ELF-1 (cell line): ENCODE results near the gene ANXA5.
A peak's percentile ranks its signal among the peaks of the same experiment; 100 is the strongest.
"Not testable (repeated sequence)": the region's sequence is repeated elsewhere in the genome, so short reads cannot be mapped to it uniquely, and the experiment has no call there.

Experiments used
- DNase-seq: peaks from one replicate; pipeline ENCODE4 v3.0.0-alpha.2; 2016; ENCODE audit warnings: low read depth, low spot score

Gene ANXA5

DNA sequence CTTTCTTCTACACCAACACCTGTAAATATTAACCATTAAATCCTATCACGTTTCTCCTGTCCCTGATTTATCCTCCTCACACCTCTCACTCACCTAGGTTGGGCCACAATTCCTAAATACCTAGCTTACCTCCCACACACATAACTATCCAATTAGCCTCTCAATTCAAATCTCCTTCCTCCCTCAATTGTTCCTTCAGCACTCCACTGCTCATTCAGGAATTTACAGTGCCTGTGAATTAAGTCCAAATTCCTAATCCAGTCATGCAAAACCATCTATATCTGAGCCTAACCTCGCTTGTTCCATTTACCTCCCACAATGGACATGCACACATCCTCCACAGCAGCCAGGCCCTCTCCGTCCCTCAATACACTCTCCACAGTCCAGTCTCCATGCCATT, 17.5 kb downstream of the ANXA5 start:
- DNase-seq: no peak

DNA sequence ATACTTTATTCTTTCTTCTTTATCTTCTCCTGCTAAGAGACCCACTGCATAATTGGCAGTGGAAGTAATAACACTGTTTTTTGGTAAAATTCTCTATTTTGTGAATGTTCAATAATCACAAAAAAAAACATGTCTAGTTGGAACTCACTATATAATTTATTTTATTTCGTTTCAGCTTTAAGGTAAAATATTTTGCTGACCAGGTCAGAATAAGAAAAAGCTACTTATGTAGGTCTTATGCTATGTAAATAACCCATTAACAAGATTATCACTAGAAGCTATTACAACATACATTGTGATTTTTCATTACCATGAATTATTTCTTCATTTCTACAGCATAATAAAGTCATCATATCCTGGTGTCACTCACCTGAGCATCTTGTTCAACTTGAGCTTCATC, 19.3 kb downstream of the ANXA5 start:
- DNase-seq: no peak

DNA sequence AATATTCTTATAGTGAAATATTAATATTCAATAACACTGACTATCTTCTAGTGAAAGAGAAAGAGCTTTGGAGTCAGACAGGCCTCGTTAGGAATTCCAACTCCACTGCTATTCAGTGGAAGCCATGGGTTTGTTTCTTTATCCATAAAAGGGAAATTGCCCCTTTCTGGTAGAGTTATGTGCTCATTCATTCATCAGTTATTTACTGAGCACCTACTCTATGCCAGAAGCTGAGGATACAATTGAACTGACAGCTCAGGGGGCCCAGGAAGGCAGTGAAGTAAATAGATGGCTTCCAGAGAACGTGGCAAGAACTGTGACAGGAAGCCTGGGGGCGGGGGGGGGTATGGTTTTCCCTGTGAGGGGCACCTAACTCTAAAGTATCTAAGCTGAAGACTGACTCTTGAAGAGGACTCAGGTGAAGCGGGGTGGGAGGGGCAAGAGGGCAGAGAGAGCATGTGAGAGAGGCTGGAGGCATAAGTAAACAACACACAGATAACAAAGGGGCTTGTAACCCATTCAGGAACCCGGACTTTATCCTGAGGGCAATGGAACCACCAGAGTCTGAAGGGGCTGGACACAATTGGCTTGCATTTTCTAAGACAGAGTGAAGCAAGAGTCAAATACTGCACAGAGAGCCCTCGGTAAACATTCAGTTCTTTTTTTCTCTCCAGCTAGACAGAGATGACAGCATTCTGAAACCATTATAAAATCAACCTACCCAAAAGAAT, 20.3 kb downstream of the ANXA5 start:
- peak; percentile 90 for DNase-seq

DNA sequence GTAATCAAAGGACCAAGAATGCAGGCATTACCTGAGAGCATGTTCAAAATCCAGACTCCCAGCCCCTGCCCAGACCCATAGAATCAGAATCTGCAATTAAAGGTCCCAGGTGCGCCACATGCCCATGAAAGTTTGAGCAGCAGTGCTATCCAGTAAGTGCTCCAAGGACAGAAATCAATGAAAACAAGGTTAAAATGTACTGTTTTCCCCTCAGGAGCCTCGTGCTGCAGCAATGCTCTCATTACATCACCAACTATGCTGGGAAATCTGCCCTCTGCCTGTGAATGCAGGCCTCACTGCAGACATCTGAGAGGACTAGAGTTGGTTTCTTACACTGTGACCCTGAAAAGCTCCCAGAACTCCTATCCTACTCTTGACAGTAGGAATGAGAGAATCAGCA, 21.1 kb downstream of the ANXA5 start:
- no peak for DNase-seq

DNA sequence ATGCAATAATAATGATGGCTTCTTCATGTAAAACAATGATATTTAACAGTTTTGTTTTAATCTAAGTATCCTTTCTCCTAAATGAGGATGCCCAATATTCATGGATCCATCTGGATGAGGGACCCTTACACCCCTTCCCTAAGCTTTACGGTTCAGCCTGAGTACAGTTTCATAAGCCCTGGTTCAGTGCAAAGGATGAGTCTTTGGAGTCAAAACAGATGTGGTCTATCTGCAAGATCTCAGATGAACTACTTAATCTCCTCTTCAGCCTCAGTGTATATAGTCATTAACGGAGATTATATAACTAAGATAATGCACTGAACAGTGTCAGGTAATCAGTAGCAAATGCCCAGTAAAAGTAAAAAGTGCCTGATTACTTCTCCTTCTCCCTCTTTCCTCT, 22.1 kb downstream of the ANXA5 start:
- no peak for DNase-seq

DNA sequence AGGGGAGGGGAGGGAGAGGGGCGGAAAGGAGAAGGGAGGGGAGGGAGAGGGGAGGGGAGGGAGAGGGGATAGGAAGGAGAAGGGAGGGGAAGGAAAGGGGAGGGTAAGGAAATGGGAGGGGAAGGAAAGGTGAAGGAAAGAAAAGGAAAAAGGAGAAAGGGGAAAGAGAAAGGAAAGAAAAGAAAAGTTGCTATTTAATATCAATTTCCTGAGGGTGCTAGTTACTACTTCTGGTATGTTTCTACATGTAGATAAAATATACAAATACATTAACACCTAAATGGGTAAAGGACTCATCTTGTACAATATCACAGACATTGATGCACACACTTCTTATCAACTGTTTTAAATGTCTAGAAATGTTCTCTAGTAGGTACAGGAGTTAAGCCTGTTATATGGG, 22.6 kb downstream of the ANXA5 start:
- DNase-seq: no peak

DNA sequence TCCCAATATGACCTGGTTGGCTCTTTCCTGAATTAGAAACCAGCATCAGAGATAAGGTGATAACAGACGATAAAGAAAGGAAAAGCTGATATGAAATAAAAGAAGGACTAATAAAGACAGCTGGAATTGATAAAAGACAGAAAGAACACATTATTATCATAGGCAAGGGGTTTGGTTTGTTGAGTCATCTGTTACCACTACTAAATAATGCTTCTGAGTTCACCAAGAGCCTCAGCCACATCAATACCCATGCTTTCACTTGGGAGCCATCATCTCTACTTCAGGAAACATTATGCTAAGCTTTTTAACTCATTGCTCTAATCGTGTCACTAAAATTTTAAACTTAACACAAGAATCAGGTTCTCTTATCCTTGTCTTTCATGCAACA, 27.6 kb downstream of the ANXA5 start:
- DNase-seq: no peak

DNA sequence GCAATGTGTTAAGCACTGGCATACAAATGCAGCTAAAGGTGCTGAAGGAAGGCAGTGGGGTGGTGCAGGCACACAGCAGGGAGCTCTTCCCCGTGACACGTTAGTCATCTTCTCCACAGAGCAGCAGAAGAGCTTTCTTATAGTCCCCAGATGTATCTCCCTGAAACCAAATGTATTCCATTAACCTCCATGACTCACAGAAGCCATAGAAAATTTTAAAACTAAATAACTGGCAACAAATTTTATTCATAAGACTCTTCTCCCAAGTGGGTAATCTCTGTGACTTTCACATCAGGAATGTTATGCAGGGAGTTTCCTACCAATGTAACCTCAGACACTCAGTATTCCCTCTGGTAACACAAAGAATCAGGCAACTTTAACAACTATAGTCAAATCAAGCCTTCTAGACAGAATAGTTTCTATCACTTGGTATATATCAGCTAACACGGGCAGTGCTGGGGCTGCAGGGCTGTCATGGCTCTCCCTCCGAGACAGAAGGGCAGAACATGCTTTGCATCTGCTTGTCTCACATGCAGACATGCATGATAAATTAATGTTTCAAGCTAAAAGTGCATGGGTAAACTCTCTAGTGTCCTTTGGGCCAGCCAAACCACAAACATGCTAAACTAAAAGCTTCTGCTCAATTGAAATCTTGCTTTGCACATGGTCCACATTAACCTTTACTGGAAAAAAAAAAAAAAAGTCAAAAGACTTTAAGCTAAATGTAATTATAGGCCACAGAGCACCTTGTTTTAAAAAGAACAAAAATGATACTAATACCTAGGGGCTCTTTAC, 28.2 kb downstream of the ANXA5 start:
- no peak for DNase-seq

DNA sequence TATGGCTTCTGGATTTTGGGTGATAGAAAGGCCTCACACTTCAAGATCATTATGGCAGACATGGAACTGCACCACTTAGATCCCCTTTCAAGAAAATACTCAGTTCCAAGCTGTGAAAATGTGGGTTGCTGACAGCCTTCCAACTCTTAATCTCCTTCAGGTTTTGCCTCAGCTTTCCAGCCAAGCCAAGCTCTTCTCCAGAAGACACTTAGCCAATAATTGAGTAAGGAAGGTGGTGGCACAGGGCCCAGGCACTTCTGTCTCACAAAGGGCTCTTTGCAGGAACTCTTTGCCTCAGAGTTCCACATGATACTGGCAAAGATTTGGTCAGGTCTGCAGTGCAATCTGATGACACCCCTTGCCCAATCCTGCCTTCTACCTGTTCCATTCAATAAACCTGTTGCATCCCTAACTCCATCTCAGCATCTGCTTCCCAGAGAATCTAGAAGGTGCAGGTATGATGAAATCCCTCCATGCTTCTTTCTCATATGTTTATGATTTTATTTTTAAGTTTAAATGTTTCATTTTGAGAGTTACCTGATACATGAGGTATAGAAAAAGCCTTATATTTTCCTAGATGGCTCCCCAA, 30.6 kb downstream of the ANXA5 start:
- DNase-seq: no peak

DNA sequence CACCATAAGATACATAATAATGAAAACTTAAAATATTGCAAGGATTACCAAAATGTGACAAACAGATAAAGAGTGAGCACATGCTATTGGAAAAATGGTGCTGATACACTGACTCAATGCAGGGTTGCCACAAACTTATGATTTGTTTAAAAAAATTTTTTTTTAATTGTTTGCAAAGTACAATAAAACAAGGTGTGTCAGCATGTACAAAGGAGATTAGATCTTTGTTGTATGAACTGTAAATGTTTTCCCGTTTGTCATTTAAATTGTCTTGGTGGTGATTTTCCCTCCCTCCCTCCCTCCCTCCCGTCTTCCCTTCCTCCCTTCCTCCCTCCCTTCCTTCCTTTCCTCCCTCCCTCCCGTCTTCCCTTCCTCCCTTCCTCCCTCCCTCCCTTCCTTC, 31.4 kb downstream of the ANXA5 start:
- DNase-seq: no peak

DNA sequence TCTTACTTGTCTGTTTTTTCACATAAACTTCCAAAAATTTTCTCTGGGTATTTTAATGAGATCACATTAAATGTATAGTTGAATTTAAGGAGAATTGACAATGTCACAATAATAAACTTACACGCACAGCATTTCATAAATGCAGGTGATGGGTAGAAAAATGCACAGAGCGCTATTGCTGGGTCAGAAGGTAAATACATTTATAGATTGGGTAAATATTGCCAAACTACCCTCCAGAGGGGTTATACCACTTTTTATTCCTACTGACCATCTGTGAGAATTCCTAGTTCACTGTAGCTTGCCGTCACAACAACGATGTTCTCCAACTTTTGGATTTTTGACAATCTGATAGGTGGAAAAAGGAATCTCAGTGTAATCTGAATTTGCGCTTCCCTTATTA, 34.6 kb downstream of the ANXA5 start:
- no peak for DNase-seq

DNA sequence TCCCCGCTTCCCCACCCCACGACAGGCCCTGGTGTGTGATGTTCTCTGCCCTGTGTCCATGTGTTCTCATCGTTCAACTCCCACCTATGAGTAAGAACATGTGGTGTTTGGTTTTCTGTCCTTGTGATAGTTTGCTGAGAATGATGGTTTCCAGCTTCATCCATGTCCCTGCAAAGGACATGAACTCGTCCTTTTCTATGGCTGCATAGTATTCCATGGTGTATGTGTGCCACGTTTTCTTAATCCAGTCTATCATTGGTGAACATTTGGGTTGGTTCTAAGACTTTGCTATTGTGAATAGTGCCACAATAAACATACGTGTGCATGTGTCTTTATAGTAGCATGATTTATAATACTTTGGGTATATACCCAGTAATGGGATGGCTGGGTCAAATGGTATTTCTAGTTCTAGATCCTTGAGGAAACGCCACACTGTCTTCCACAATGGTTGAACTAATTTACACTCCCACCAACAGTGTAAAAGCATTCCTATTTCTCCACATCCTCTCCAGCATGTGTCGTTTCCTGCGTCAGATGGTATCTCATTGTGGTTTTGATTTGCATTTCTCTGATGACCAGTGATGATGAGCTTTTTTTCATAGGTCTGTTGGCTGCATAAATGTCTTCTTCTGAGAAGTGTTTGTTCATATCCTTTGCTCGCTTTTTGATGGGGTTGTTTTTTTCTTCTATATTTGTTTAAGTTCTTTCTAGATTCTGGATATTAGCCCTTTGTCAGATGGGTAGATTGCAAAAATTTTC, 36.4 kb downstream of the ANXA5 start:
- DNase-seq: not testable (repeated sequence)

DNA sequence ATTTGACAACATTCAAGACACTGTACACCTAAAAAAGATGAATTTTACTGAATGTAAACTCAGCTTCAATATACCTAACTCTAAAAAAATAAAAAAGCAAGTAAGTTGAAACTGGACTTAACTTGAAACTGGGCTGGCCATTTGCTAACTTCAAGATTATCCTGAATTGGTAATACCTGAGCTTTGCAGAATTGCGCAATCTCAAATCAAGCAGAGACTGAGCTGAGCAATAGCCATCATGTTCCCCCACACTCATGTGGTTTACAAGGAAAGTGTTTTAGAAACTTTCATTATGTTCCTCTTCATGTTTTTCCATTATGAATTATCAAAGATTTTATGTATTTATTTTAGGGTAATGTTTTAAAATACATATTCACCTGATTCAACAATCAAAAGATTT, 38.7 kb downstream of the ANXA5 start:
- DNase-seq: no peak

DNA sequence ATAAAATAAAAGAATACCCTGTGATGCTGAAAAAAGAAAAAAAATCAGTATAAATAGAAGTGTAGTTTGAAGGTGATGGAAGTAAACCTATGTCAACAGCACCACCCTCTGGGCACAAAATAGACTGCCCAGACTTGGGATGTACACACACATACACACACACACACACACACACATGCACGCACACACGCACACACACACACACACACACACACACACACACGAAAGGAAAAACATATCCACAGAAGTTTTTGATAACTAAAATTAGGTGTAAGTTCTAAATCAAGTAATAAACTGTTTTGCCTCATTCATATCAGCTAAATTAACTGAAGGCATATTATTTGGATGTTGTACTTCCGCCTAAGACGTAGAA, 40.5 kb downstream of the ANXA5 start:
- peak; percentile 51 for DNase-seq

DNA sequence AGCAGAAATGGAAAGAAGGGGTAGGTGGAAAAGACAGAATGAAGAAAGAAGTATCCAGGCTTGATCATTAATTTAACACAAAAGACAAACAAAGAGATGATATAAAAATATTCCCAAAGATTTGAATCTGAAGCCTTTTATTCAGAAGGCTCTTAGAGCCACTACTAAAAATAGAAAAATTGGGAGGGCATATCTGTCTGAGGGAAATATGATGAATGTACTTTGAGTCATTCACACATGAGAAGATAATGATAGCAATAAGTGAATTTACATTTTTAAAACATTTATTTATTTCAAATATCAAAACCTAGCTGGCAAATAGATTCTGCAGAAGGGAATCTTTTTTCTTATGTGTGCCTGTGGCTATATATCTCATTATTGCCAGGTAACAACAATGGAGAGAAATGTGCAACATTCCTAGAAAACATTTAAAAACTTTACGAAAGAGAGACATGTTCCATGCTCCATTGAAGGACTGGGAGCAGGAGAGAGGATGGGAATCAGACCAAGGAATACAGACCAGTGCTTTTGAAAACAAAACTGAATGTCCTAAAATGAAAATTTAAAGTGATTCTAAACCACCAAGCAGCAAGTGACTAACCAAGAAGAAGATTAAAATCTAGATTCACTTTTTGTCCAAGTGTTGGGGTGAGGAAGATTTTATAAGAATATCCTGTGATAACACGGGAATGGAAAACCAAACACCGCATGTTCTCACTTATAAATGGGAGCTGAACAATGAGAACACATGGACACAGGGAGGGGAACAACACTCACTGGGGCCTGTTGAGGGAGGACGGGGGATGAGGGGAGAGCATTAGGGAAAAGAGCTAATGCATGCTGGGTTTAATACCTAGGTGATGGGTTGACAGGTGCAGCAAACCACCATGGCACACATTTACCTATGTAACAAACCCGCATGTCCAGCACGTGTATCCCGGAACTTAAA, 41.2 kb downstream of the ANXA5 start:
- no peak for DNase-seq

DNA sequence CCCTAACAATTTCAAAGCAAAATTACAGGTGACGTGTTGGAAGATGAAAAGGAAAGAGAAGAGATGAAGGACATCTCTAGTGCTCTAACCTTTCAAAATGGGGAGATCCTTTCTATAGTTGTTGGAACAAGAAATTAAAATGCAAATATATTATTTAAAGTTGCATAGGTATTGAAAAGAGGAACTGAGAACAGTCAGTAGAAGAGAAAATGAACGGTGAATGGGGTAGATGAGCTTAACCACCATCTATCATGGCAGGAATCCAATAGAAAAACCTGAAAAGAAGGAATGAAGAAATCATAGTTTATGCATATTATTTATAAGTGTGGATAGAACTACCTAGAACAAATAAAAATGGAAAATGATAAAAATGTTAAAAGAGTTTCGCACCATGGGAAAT, 42.0 kb downstream of the ANXA5 start:
- DNase-seq: no peak

DNA sequence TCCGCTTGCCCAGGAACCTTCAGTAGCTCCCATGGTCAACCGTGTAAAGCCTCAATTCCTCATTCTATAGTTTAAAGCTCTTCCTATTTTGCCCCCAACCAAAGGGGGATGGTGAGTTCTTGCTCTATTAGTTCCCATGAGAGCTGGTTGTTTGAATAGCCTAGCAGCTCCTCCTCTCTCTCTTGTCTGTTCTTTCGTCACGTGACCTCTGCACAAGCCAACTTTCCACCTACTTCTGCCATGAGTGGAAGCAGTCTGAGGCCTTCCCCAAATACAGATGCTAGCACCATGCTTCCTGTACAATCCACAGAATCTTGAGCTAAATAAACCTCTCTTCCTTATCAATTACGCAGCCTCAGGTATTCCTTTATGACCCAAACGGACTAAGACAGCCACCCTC, 42.8 kb downstream of the ANXA5 start:
- no peak for DNase-seq

DNA sequence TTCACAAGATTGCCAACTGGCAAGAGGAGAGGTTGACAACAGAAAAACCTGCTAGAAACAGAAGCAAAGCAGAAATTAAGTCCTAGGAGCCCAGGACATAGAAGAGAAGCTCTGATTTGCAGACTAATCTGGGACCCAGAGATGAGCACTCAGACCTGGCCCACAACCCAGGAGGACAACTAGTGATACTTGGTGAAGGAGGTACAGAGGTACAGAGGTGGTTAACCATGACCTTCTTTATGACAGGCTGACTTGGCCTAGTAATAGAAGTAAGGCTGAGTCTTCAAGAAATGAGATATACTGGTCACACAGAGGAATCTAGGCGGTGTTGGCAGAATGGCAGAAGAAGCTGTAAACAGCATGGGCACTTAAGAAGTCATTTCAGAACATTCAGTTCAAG, 43.6 kb downstream of the ANXA5 start:
- no peak for DNase-seq

DNA sequence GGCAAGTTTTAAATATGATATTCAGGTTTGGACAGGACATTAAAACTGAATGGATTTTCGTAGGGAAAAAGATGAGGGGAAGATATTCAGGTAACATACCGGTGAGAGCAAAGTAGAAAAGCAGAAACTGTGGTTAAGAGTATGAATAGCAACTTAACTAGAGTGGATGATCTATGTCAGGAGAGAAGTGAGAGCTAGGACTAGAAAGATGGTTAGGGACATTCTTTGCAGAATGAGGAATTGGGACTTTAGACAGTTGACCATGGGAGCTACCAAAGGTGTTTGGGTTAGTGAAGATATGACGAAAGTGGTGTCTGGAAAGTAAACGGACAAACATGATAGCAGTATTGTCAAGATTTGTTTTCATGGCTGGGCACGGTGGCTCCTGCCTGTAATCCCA, 45.2 kb downstream of the ANXA5 start:
- DNase-seq: no peak

DNA sequence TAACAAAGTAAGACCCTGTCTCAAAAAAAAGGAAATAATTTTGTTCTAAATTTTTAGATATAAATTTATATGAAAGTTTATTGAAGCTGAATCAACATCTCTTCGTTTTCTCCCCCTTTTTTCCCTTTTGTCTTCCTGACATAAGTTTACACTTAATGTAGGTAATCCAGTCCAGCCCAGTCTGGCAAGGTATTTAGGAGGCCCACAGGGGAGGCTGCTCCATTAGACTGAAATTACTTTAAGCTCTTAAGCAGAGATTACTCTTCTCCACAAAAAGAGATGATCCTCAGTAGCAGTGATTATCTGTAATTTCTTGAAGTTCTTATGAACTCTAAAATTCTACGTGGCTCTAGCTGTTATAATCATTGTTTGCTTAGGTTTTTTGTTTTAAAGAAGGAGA, 46.0 kb downstream of the ANXA5 start:
- no peak for DNase-seq

DNA sequence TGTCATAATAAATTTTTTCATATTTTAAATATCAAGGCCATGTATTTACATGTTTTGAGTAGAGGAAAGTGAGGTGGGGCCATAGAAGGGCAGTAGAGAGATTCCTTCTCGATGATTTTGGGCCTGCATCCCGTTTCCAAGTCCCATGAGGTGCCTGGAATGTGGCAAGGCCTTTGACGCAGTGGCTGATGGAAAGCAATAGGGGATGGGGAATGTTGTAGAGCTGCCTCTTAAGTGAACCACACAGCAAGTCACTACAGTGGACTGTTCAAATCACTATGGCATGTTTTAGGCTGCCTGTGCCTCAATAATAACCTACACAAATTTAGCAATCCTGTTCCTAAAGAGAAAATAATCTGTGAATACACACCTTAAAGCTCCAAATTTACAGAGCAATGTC, 48.3 kb downstream of the ANXA5 start:
- peak; percentile 16 for DNase-seq
